ENCODE data around the gene EFR3B.

- TF ChIP-seq CTCF (IDR thresholded peaks at IDR 0.05) (no peak), ZFX (IDR thresholded peaks at IDR 0.05; ENCODE audit: borderline replicate concordance) (no peak)
Measured at GRCh38 chr2:25103287-25103871, 61.5 kb downstream of the EFR3B start.

Data from 22Rv1 (cell line).